Fibroblast of skin of back (primary cell): ENCODE measurements around the gene ADAM8.
"Not testable (repeated sequence)": the region's sequence is repeated elsewhere in the genome, so short reads cannot be mapped to it uniquely, and the experiment has no call there.

ENCODE experiments used
- DNase-seq: peaks from one replicate; pipeline ENCODE4 v3.0.0-alpha.2; 2013

ADAM8 gene

DNA sequence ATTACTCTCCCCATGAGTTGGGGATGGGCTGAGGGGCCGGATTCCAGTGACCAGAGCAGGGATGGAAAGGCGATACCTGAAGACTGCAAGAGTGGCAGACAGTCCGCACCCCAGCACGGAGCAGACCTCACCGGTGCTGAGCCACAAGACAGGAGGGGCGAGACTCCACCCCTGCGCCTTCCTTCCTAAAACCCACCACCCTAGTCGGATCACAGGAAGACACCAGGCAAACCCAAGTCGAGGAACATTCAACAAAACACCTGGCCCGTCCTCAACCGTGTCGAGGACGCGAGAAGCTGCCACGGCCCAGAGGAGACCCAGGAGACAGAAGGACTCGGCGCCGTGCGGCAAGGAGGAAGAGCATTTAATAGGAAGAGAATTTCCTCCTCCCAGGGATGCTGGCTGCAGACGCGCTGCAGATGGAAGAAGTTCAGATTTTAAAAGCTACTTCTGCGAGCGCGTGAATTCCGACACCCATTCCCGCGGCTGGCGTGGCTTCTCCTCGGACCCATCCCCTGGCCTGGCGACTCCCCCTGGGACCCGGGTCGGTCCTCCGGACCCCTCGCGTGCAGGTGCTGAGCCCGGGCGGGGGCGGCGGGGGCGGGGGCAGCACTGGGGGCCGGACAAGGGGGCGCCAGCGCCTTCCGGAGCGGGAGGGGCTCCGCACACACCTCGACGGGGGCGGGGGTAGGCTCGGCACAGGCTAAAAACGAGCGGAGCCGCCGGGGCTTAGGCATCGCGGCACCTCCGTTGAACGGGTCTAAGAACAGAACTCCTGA, 47.2 kb downstream of the ADAM8 start:
- DNase-seq, result no peak

DNA sequence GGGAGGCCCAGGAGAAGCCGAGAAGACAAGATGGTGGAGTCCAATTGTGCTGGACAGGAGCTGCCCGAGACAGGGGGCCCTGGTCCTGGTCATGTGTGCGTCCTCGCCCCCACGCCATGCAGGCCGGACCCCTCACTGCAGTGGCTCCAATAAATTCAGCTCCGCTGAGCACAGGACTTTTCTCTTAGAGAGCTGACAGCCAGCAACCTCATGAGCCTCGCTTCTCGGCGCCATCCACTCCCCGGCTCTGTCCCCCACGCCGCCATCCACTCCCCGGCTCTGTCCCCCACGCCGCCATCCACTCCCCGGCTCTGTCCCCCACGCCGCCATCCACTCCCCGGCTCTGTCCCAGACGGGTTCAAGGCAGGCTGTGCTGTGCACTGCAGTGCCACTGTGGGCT, 49.4 kb downstream of the ADAM8 start:
- DNase-seq, result no peak

DNA sequence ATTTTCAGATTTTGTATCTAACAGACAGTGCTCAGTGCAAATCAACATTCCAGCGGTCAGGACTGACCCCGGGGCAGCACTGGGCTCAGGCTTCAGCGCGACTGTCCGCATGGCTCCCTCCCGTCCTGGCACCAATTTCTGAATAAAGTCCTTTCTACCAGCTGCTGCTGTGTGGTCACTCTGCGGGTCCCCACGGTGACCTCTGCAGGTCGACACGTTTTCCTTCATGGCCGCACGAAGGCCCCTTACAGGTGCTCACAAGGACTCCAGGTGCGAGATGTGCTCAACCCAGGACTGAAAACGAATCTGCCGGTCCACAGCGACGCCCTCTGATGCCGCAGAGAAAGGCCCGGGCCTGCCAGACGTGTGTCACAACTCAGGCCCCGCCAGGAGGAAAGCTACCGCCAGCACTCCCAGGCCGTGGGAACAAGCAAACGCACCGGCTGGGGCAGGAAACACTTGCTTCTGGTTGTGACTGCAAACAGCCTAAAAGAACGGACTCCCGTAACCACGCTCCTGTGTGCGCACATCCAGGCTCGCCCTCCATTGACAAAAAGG, 50.3 kb downstream of the ADAM8 start:
- DNase-seq, result no peak

DNA sequence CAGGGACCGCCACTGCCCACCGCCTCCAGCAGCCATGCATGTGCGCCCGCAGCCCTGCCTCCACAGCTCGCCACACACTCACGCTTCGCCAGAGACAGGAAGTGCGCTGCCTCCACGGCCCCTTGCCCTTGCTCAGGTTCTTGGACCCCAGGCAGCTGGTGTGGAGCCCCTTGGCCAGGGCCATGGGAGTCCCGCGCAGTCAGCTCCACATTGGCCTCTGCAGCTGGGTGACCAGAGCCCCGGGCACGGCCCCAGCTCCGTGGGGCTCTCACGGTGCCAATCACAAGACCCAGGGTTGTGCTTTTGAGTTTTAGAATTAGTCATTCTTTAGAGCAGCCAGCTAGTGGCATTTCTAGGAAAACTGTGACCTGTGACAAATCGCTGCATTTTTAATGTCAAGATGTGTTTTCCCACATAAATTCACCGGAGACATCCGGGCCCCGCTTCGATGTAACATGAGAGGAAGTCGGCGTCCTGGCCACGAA, 50.9 kb downstream of the ADAM8 start:
- no peak for DNase-seq

DNA sequence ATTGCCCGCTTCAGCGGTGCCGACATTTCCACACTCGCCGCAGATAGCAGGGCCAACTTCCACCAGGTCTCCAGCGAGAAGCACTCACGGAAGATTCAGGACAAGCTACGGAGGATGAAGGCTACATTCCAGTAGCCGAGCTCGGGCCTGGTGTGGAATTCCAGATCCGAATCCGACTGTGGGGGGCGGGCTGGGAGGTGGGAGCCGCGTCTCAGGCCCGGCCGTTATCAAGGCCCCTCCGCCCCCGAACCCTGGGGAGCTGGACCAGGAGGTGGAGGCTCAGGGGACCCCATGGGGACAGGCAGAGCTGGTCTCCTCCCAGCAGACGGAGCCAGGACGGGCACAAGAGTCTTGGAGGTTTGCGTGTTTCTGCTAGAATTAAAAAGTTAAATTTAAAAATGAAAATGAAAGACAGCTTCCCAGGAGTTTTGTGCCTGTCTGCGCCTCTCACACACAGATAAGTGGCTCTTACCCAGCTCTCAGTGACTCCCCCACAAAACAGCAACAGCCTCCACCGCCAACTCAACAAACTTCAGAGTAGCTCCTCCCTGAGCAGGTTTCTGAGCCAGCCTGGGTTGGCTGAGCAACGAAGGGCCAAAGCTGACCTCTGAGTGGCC, 51.8 kb downstream of the ADAM8 start:
- no peak for DNase-seq

DNA sequence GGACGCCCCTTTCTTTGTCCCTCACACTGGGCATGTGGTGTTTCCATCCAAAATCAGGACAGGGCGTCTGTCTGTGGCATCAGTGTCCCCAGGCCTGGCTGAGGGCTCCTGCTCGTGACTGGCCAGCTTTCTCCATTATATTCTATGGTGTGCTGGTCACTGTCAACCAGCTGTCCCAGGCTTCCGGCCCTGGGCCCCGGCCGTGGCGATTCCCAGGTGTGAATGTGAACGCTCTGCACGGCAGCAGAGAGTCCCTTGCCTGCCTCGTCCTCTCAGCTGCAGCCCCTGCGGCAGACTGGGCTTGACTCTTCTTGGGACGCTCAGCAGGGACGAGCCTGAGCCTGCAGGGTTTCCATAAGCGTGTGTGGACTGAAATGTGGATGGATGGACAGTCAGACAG, 52.6 kb downstream of the ADAM8 start:
- DNase-seq, result no peak

DNA sequence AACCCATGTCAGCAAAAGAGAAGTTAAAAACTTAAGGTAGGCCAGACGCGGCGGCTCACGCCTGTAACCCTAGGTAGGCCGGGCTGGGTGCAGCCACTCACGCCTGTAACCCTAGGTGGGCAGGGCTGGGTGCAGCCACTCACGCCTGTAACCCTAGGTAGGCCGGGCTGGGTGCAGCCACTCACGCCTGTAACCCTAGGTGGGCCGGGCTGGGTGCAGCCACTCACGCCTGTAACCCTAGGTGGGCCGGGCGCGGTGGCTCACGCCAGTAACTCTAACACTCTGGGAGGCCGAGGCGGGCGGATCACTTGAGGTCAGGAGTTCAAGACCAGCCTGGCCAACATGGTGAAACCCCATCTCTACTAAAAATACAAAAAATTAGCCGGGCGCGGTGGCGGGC, 54.9 kb downstream of the ADAM8 start:
- DNase-seq, result not testable (repeated sequence)

DNA sequence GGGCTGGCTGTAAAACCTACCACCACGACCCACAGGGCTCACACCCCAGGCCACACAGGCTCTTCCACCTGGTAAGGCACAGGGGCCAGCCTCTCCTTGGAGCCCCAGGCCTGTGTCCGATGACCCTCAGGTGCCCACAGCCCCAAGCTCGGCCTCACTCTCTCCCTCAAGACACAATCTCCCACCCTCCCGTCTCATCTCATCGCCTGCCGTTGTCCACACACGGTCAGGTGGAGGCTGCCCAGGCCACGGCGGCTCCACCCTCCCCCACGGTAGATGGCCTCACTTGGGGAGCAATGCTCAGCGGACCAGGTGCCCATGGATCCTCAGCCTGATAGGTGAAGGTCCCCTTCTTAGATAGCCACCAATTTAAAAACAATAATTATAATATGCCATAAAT, 55.3 kb downstream of the ADAM8 start:
- DNase-seq, result no peak

DNA sequence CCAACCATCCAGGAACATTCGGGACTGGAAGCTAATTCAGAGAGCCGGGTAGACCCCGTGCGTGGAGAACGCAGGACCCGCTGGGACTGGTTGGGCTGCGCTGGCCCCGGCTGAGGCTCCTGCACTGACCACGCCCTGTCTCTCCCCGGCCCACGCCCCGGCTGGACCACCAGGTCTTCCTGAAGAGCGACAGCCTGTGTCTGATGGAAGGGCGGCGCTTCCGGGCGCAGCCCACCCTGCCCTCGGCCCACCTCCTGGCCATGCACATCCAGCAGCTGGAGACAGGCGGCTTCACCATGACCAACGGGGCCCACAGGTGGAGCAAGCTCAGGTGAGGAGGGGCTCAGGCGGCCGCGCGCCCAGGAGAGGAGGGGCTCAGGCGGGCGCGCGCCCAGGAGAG, 56.9 kb downstream of the ADAM8 start:
- no peak for DNase-seq

DNA sequence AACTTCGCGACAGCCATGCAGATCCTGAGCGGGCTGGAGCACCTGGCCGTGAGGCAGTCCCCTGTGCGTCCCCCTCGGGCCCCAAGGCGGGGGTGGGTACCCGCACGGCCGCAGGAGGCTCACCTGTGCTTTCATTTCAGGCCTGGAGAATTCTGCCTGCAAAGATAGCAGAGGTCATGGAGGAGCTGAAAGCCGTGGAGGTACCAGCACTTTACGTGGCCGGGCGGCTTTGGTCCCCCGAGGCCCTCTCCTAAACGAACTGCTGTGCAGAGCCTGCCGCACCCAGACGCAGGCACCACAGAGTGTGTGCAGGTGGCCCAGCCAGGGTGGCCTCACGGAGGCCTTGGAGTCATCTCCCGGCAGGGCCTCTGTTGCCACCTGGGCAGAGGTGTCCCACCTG, 57.8 kb downstream of the ADAM8 start:
- no peak for DNase-seq

DNA sequence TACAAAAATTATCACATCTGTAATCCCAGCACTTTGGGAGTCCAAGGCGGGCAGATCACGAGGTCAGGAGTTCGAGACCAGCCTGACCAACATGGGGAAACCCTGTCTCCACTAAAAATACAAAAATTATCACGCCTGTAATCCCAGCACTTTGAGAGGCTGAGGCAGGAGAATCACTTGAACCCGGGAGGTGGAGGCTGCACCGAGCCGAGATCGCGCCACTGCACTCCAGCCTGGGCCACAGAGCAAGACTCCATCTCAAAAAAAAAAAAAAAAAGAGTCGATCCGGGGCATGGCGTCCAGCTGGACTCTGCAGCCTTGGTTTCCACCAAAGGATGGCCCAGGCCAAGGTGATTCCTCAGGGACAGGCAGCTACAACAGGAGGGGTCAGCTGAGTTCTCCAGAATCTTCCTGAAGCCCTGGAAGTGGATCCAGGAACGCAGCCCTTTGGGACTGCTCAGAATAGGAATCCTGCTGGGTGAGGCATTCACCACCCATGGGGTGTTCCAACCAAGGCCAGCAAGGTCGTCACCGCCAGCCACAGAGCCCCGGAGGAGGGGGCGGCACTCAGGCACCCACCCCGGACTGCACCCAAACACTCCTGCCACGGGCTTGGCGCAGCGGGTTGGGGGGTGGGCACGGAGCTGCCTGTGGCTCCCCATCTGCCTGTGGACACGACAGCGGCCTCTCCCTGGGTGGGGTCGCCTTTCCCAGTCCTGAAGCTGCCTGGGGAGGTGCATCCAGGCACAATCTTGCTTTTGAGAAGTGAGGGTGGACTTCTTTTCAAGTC, 58.7 kb downstream of the ADAM8 start:
- DNase-seq, result no peak

DNA sequence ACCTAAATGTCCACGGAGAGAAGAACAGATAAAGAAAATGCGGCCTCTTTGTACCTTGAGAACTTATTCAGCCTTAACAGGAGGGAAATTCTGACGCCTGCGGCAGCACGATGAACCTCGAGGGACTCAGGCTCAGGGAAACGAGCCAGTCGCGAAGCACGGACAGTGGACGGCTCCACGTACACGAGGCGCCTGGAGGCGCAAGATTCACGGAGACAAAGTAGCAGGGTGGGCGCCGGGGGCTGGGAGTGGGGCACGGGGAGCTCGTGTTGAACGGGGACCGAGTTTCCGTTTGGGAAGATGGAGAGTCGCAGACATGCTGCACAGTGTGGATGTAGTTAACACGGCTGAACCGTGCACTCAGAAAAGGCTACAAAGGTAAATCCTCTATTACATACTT, 59.9 kb downstream of the ADAM8 start:
- DNase-seq, result no peak

DNA sequence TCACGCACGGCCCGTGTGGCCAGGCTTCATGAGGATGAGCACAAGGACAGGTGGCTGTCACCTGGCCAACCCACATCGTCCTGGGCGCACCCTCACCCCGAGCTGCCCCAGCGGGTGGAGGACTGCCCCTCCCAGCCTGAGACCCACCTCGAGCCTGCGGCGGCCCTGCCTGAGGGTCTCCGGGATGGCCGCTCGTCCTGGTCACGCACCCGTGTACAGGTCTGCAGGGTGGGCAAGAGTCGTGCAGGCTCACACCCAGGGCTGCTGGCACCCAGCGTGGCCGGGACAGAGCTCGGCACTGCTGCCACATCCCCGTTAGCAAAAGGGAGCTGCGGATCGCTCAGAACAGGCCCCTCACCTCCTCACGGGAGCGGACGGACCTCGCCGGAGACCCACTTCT, 61.1 kb downstream of the ADAM8 start:
- no peak for DNase-seq

DNA sequence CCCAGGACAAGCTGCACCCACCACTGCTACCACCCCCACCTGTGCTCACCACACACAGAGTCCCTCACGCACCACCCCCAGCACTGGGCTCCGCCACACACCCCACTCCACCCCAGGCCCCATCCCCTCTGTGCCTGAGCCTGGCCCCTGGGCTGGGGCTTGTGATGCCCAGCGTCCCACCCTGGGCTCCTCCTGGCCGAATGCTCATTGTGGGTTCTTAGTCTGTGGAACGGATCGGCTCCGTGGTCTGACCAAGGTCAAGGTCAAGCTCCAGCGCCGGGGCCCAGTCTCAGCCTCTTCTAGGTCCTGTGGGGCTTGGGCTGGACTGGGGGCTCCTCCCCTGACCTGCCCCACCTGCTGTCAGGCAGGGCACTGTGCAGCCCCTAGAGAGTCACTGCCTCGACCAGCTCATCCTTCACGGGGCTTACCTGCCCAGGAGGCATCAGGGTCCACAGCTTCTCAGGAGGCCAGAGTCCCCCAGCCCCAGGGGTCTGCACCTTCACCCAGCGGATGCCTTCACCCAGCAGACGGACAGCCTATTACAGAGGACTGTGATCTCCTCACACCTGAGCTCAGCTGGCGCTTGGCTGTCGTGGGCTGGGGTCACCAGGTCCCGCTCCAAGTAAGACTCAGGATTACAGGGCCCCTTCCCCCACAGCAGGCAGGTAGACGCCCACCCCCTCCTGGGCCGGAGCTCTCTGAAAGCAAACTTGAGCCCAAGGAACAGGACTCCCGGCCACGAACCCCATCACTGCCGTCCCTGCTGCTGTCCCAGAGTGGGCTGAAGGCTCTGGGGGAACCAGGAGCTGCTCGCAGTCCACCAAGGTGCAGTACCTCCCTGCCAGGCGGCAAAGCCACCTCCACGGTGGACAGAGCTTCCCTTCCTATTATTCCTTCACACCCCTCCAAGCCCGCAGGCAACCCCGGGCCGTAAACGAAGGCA, 61.9 kb downstream of the ADAM8 start:
- no peak for DNase-seq

DNA sequence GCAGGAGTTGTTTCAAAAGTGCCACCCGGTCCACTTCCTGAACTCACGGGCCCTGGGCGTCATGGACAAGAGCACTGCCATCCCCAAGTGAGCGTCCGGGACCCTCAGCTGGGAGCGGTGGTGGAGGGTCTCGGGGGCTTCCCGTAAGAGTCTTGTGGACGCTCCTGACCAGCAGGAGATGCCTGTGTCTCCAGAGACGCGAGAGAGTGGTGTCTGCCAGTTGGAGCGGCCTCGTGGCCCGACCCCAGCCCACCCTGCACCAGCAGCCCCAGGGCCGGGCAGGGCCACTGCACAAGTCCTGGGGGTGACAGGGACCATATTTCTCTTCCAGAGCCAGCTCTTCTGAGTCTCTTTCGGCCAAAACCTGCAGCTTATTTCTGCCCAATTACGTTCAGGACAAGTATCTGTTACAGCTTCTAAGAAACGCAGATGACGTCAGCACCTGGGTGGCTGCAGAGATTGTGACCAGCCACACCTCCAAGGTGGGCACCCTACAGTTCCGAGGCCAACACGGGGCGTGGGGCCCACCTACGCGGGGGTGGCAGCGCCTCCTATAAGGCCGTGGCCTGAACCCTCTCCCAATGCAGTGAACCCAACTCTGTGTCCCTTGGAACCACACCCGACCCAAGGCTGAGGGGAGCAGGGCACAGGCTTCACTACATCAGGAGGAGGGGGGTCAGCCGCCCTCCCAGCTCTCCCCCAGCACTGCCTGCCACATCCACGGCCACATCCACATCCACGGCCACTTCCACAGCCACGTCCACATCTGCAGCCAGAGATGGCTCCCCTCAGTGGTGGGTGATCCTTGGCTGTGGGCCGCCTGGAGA, 62.8 kb downstream of the ADAM8 start:
- no peak for DNase-seq

DNA sequence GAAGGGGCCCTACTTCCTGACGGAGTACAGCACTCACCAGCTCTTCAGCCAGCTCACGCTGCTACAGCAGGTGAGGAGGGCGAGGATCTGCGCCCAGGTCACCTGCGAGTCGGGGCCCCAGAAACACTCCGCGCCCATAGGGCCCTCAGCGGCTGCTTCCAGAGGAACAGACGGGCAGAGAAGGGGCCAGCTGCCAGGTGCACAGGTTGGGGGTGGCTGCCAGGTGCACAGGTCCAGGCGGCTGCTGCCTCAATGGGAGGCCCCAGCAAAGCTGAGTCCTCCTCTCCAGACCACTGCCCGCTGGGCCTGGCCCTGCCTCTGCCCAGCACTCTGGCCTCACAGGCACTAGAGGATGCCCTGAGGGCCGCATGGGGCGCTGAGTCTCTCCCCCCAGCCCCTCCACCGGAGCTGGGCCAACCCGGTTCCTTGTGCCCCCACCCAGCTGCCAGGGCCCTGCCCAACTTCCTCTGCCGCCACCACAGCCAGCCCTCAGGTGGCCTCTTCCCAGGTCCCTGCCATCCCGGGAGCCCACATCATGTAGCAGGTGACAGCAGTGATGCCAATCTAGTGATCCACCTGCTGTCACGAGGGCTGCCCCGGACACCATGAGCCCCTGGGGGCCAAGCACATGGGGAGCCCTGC, 63.7 kb downstream of the ADAM8 start:
- no peak for DNase-seq
